GM12878 (cell line): Measurements from ENCODE around the gene PRAC2. TPM values are rescaled to one million over a fixed set of nuclear protein-coding genes. Genes with fewer than 3 reads are reported as not detected.

Experiments
- ATAC-seq: fragments of 200-7000 bp; cut with Tn5 transposase; 3 replicates; pipeline ENCODE4 v1.9.1; 2020; ENCODE audit warnings: mild to moderate bottlenecking, moderate library complexity
- BruUV-seq: library from RNA; stranded (reverse); fragments of 400-500 nt; replicated peaks from 2 replicates; lab custom pipeline; 2021; lab: Mats Ljungman, UMichigan
- CTCF ChIA-PET: fragments of 300-600 bp; sonication (Branson Sonifier 250); formaldehyde crosslinking; extraction: SDS; loops from one replicate; lab custom pipeline; 2021; ENCODE audit warnings: inconsistent platforms; lab: Yijun Ruan, JAX
- POLR2A ChIA-PET: fragments of 350-600 bp; formaldehyde crosslinking; extraction: SDS; loops from one replicate; lab custom pipeline; 2021; ENCODE audit warnings: inconsistent platforms; lab: Charles Lee
- RAD21 ChIA-PET: fragments of 300-600 bp; sonication (Branson Sonifier 250); formaldehyde crosslinking; loops from one replicate; lab custom pipeline; 2023; ENCODE audit warnings: antibody characterized with exemption; ENCODE audit not compliant: unreplicated experiment; lab: Charles Lee
- SMC1A ChIA-PET: fragments of 300-600 bp; sonication (Branson Sonifier 250); formaldehyde crosslinking; loops from one replicate; lab custom pipeline; 2023; ENCODE audit not compliant: unreplicated experiment, uncharacterized antibody; lab: Charles Lee
- DNase-seq: peaks from one replicate; pipeline ENCODE4 v3.0.0-alpha.2; 2011; ENCODE audit warnings: low read depth, low spot score
- FAIRE-seq: peaks from 3 replicates; lab custom pipeline; 2011; peaks lifted over from hg19 to GRCh38; lab: Jason Lieb, UNC
- H2AFZ ChIP-seq: 2 replicates; pipeline ENCODE4 v1.6.0; 2011; ENCODE audit warnings: low read depth, low read length, control low read depth; ENCODE audit not compliant: control insufficient read depth
- H3K27ac ChIP-seq: 2 replicates; pipeline ENCODE4 v1.5.1; 2011; ENCODE audit warnings: control low read depth; ENCODE audit not compliant: control insufficient read depth, insufficient read depth
- H3K27me3 ChIP-seq, 2 experiments: replicated peaks in 1 of 2; 2 replicates each; pipeline versions ENCODE4 v1.6.0 to v1.6.1; 2011; ENCODE audit warnings: low read length in 1 of 2; ENCODE audit not compliant: control insufficient read depth in 2 of 2, insufficient read depth in 2 of 2
- H3K36me3 ChIP-seq, 2 experiments: 2 replicates each; pipeline ENCODE4 v1.5.1; 2011; ENCODE audit warnings: low read length in 1 of 2; ENCODE audit not compliant: control insufficient read depth in 2 of 2, insufficient read depth in 2 of 2
- H3K4me1 ChIP-seq: 2 replicates; pipeline ENCODE4 v1.6.1; 2011; ENCODE audit warnings: mild to moderate bottlenecking, low read length, moderate library complexity, mixed read lengths; ENCODE audit not compliant: control insufficient read depth, insufficient read depth
- H3K4me2 ChIP-seq: 2 replicates; pipeline ENCODE4 v1.6.0; 2011; ENCODE audit warnings: control low read depth; ENCODE audit not compliant: control insufficient read depth, insufficient read depth
- H3K4me3 ChIP-seq: fragments of 200-600 bp; sonication (generic); 2 replicates; pipeline ENCODE4 v1.5.1; 2016
- H3K79me2 ChIP-seq: 2 replicates; pipeline ENCODE4 v1.6.0; 2011; ENCODE audit warnings: low read length; ENCODE audit not compliant: control insufficient read depth, insufficient read depth
- H3K9ac ChIP-seq: 2 replicates; pipeline ENCODE4 v1.8.0; 2011; ENCODE audit warnings: low read length, control low read depth, mixed read lengths; ENCODE audit not compliant: control insufficient read depth, insufficient read depth
- H3K9me3 ChIP-seq: replicated peaks from 3 replicates; pipeline ENCODE4 v1.5.1; 2011; ENCODE audit warnings: mild to moderate bottlenecking, low read length; ENCODE audit not compliant: control insufficient read depth, insufficient read depth
- H4K20me1 ChIP-seq: 2 replicates; pipeline ENCODE4 v1.6.0; 2011; ENCODE audit not compliant: control insufficient read depth, insufficient read depth
- BRCA1 ChIP-seq: IDR thresholded peaks from 2 replicates; pipeline ENCODE4 v1.6.1; 2011; ENCODE audit warnings: low read depth, low read length, improper control_type of control experiment
- CHD2 ChIP-seq: IDR thresholded peaks from 2 replicates; pipeline ENCODE4 v1.6.1; 2011; ENCODE audit warnings: low read depth, low read length, improper control_type of control experiment, borderline replicate concordance
- CREM ChIP-seq: IDR thresholded peaks from 2 replicates; pipeline ENCODE4 v1.6.1; 2014; ENCODE audit warnings: antibody characterized with exemption, low read depth
- MEF2A ChIP-seq: IDR thresholded peaks from 2 replicates; pipeline ENCODE4 v1.6.1; 2011; ENCODE audit warnings: low read depth, mild to moderate bottlenecking, low read length, moderate library complexity; ENCODE audit not compliant: insufficient read depth
- NFYA ChIP-seq: IDR thresholded peaks from 2 replicates; pipeline ENCODE4 v1.6.1; 2011; ENCODE audit warnings: low read depth, mild to moderate bottlenecking, low read length, improper control_type of control experiment, borderline replicate concordance
- RUNX3 ChIP-seq: IDR thresholded peaks from 2 replicates; pipeline ENCODE4 v1.6.1; 2012; ENCODE audit warnings: low read length, inconsistent platforms
- SREBF1 ChIP-seq: IDR thresholded peaks from 2 replicates; pipeline ENCODE4 v1.6.1; 2012; ENCODE audit warnings: mild to moderate bottlenecking, low read length
- ZNF274 ChIP-seq: IDR thresholded peaks from one replicate; pipeline ENCODE4 v1.8.0; 2011; ENCODE audit not compliant: insufficient read length, insufficient read depth
- ZSCAN29 ChIP-seq: fragments of 450-650 bp; IDR thresholded peaks from 2 replicates; pipeline ENCODE4 v1.6.1; 2017; ENCODE audit warnings: mild to moderate bottlenecking, moderate library complexity
- ZZZ3 ChIP-seq: IDR thresholded peaks from 2 replicates; pipeline ENCODE4 v1.6.1; 2011; ENCODE audit warnings: low read depth; ENCODE audit not compliant: control insufficient read depth, insufficient read length
- WGBS: methylation state at CpG from one replicate; pipeline ENCODE4 v1.1.6; 2016; ENCODE audit warnings: low lambda C conversion rate; ENCODE audit not compliant: insufficient replicate concordance, insufficient coverage; ENCODE audit errors: missing lambda C conversion rate; 5-methylcytosine and 5-hydroxymethylcytosine counted together
- in situ Hi-C: fragments of 300-500 bp; cut with MboI; formaldehyde crosslinking; loops from 9 replicates; pipeline ENCODE4 v1.14.3; 2018; ENCODE audit warnings: mixed read lengths
- intact Hi-C: fragments of 100-400 bp; cut with micrococcal nuclease; formaldehyde crosslinking; loops from one replicate; pipeline ENCODE4 v1.14.2; 2022; ENCODE audit not compliant: unreplicated experiment
- polyA plus RNA-seq, 11 experiments: library from polyadenylated mRNA; depleted of rRNA in 4 of 11; unstranded in 6 of 11; stranded (reverse) in 5 of 11; fragments of >200 nt; fragmentation: Nextera tagmentation in 4 of 11; fragmentation: Illumina TruSeq in 1 of 11; extraction: Ambion mirVana in 4 of 11; extraction: Trizol in 1 of 11; gene quantifications; 1 replicate in 1 of 11; 2 replicates in 10 of 11; pipeline versions ENCODE4 v1.2.1 to v1.2.3, GENCODE V29; 2011 to 2016; ENCODE audit warnings: inconsistent platforms in 2 of 11, missing spikeins in 2 of 11, low read depth in 1 of 11
- total RNA-seq, 4 experiments: library from RNA; depleted of rRNA in 3 of 4; stranded (reverse); fragments of >200 nt in 3 of 4; fragmentation: Illumina TruSeq in 1 of 4; extraction: Trizol in 1 of 4; gene quantifications; 2 replicates each; pipeline versions ENCODE4 v1.2.1 to v1.2.3, GENCODE V29; 2013 to 2021
- TF ChIP-seq, protein P1 (sequence below): fragments of 450-650 bp; IDR thresholded peaks from 2 replicates; pipeline ENCODE4 v1.6.1; 2017; ENCODE audit warnings: mild to moderate bottlenecking, low read depth, inconsistent platforms; ENCODE audit not compliant: poor library complexity, severe bottlenecking

Gene PRAC2
- total and polyA plus RNA-seq, 10 of the 15 experiments (the other 5 are each of a cell fraction or from before 2014, with no cell fraction given), result 0.31 TPM; not detected in 9

DNA sequence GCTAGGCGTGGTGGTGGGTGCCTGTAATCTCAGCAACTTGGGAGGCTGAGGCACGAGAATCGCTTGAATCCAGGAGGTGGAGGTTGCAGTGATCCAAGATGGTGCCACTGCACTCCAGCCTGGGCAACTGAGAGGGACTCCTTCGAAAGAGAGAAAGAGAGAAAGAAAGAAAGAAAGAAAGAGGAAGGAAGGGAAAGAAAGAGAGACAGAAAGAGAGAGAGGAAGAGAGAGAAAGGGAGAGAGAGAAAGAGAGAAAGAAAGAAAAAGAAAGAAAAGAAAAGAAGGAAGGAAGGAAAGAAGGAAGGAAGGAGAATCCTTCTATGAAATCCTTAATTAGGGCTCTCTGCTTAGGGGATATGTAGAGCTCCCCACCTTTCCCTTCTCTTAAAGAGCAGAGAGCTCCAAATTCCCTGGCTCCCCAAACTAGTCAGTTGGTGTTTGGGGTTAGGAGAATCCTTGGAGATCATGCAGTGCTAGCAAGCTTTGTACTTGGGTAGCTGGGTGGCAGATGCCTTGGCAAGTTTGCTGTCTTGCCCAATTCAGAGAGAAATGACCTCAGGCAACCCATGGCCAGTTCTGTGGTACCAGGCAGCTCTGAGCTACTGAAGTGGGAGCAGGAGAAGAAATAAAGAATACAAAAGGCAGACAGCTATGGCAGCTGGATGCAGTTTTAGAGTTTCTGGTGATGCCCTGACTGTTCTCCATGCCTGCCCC, 14.5 kb downstream of the PRAC2 start:
- no peak overlapping the region for H3K4me2 ChIP-seq
- no peaks in the 10 kb centered on the region for H3K9me3 ChIP-seq
- ATAC-seq (no peak), FAIRE-seq (no peak), DNase-seq (no peak)
- SMC1A ChIA-PET, result no interaction called here
- POLR2A ChIA-PET, result no interaction called here
- H2AFZ ChIP-seq, result no peak overlapping the region
- no peak overlapping the region for H3K9ac ChIP-seq
- no peaks in the 10 kb centered on the region for H3K36me3 ChIP-seq
- H3K4me3 ChIP-seq, result no peak overlapping the region
- CTCF ChIA-PET, result interaction anchor here (0.6 to 2.0 kb wide), 4 partner anchors 12 to 66 kb away, joined by 3 to 9 read pairs (median 4); no protein-coding TSS in a partner anchor
- RAD21 ChIA-PET, result interaction anchor here (1.1 kb wide), 1 partner anchor 14 kb away, joined by 3 read pairs; no protein-coding TSS in a partner anchor
- no peak overlapping the region for H3K27ac ChIP-seq
- H3K27me3 ChIP-seq, result peaks cover 20 to 44% of the 10 kb centered on the region in 2 experiments
- H4K20me1 ChIP-seq, result no peaks in the 10 kb centered on the region
- WGBS, result 35% methylated on average over 4 of the region's 4 CpGs
- intact Hi-C loops, result no loop called here
- H3K79me2 ChIP-seq, result no peaks in the 10 kb centered on the region
- no peaks in the 10 kb centered on the region for H3K4me1 ChIP-seq
- in situ Hi-C loops, result no loop called here
- TF ChIP-seq ZZZ3, result no peak
- TF ChIP-seq BRCA1, result no peak
- TF ChIP-seq ZSCAN29, result no peak
- TF ChIP-seq MEF2A, result no peak
- TF ChIP-seq CHD2, result no peak
- TF ChIP-seq, protein P1, sequence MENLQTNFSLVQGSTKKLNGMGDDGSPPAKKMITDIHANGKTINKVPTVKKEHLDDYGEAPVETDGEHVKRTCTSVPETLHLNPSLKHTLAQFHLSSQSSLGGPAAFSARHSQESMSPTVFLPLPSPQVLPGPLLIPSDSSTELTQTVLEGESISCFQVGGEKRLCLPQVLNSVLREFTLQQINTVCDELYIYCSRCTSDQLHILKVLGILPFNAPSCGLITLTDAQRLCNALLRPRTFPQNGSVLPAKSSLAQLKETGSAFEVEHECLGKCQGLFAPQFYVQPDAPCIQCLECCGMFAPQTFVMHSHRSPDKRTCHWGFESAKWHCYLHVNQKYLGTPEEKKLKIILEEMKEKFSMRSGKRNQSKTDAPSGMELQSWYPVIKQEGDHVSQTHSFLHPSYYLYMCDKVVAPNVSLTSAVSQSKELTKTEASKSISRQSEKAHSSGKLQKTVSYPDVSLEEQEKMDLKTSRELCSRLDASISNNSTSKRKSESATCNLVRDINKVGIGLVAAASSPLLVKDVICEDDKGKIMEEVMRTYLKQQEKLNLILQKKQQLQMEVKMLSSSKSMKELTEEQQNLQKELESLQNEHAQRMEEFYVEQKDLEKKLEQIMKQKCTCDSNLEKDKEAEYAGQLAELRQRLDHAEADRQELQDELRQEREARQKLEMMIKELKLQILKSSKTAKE, result no peak
- no peak for TF ChIP-seq SREBF1
- no peak for TF ChIP-seq RUNX3
- no peak for TF ChIP-seq ZNF274
- no peak for TF ChIP-seq NFYA
- no peak for TF ChIP-seq CREM
- BruUV-seq, result no TSS peak
